WTC11 (cell line): ENCODE data around the gene FCHSD2.

Experiments
- JUN ChIP-seq: sonication (generic); formaldehyde crosslinking; IDR thresholded peaks from 2 replicates; pipeline ENCODE4 v1.8.0; 2023; ENCODE audit warnings: mild to moderate bottlenecking, missing genetic modification reagents
- KAT7 ChIP-seq: sonication (generic); formaldehyde crosslinking; IDR thresholded peaks from 2 replicates; pipeline ENCODE4 v1.8.1; 2023; ENCODE audit warnings: missing genetic modification reagents, mild to moderate bottlenecking, borderline replicate concordance
- MYBL2 ChIP-seq: sonication (generic); formaldehyde crosslinking; IDR thresholded peaks from 2 replicates; pipeline ENCODE4 v1.8.1; 2023; ENCODE audit warnings: mild to moderate bottlenecking, moderate library complexity, missing genetic modification reagents
- TEAD4 ChIP-seq: sonication (generic); formaldehyde crosslinking; IDR thresholded peaks from 2 replicates; pipeline ENCODE4 v1.8.0; 2022; ENCODE audit warnings: mild to moderate bottlenecking, missing genetic modification reagents
- ZNF416 ChIP-seq: fragments of 250-450 bp; sonication (Bioruptor Pico); IDR thresholded peaks from 2 replicates; pipeline ENCODE4 v1.9.0; 2021; ENCODE audit warnings: mild to moderate bottlenecking, inconsistent platforms
- TF ChIP-seq, protein P1 (sequence below): fragments of 200-600 bp; IDR thresholded peaks from 2 replicates; pipeline ENCODE4 v1.8.0; 2022; ENCODE audit warnings: antibody characterized with exemption
- TF ChIP-seq, protein P2 (sequence below): sonication (generic); formaldehyde crosslinking; IDR thresholded peaks from 2 replicates; pipeline ENCODE4 v1.8.0; 2023; ENCODE audit warnings: missing genetic modification reagents
- TF ChIP-seq, protein P3 (sequence below): sonication (generic); formaldehyde crosslinking; IDR thresholded peaks from 2 replicates; pipeline ENCODE4 v1.8.1; 2023; ENCODE audit warnings: mild to moderate bottlenecking, missing genetic modification reagents
- TF ChIP-seq, protein P4 (sequence below): fragments of 250-450 bp; sonication (Bioruptor Pico); IDR thresholded peaks from 2 replicates; pipeline ENCODE4 v1.9.0; 2021; ENCODE audit warnings: mild to moderate bottlenecking
- TF ChIP-seq, protein P5 (sequence below): sonication (generic); formaldehyde crosslinking; IDR thresholded peaks from 2 replicates; pipeline ENCODE4 v1.8.1; 2022; ENCODE audit warnings: mild to moderate bottlenecking, moderate library complexity, missing genetic modification reagents

DNA sequence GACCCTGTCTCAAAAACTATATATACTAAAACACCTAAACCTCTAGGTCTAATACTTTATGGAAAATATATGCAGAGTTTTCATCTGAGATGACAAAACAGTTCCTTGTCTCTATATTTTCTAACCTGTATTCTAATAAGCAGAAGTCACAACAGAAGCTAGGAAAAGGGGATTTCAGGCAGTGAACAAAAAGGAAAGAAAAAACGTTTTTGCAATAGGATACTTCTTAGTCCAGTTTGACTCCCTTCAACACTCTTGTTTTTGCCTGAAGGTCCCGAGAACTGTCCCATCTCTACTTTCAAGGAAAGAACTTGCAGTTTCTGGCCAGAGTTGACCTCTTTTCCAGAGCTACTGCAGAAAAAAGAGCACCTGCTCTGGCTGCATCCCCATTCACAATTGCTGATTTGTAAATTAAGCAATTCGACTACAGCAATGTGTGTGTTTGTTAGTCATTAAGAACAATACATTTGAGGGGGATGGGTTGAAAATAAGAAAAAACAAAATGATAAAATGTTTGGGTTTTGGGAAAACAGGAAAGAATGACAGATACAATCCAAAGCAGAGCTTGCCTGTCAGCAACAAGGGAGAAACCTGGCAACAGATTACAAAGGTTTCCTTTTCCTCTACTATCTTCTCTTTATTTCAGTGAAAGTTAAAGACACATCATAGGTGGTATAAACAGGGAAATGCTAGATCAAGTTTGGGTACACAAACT lies 160.0 kb downstream of the FCHSD2 start:
- TF ChIP-seq, protein P1, sequence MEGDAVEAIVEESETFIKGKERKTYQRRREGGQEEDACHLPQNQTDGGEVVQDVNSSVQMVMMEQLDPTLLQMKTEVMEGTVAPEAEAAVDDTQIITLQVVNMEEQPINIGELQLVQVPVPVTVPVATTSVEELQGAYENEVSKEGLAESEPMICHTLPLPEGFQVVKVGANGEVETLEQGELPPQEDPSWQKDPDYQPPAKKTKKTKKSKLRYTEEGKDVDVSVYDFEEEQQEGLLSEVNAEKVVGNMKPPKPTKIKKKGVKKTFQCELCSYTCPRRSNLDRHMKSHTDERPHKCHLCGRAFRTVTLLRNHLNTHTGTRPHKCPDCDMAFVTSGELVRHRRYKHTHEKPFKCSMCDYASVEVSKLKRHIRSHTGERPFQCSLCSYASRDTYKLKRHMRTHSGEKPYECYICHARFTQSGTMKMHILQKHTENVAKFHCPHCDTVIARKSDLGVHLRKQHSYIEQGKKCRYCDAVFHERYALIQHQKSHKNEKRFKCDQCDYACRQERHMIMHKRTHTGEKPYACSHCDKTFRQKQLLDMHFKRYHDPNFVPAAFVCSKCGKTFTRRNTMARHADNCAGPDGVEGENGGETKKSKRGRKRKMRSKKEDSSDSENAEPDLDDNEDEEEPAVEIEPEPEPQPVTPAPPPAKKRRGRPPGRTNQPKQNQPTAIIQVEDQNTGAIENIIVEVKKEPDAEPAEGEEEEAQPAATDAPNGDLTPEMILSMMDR, result no peak
- TF ChIP-seq, protein P2, sequence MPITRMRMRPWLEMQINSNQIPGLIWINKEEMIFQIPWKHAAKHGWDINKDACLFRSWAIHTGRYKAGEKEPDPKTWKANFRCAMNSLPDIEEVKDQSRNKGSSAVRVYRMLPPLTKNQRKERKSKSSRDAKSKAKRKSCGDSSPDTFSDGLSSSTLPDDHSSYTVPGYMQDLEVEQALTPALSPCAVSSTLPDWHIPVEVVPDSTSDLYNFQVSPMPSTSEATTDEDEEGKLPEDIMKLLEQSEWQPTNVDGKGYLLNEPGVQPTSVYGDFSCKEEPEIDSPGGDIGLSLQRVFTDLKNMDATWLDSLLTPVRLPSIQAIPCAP (CRISPR knock-in tag), result no peak
- no peak for TF ChIP-seq TEAD4
- TF ChIP-seq, protein P3, sequence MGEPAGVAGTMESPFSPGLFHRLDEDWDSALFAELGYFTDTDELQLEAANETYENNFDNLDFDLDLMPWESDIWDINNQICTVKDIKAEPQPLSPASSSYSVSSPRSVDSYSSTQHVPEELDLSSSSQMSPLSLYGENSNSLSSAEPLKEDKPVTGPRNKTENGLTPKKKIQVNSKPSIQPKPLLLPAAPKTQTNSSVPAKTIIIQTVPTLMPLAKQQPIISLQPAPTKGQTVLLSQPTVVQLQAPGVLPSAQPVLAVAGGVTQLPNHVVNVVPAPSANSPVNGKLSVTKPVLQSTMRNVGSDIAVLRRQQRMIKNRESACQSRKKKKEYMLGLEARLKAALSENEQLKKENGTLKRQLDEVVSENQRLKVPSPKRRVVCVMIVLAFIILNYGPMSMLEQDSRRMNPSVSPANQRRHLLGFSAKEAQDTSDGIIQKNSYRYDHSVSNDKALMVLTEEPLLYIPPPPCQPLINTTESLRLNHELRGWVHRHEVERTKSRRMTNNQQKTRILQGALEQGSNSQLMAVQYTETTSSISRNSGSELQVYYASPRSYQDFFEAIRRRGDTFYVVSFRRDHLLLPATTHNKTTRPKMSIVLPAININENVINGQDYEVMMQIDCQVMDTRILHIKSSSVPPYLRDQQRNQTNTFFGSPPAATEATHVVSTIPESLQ, result no peak
- TF ChIP-seq KAT7 (CRISPR knock-in tag), result no peak
- no peak for TF ChIP-seq MYBL2
- TF ChIP-seq, protein P4, sequence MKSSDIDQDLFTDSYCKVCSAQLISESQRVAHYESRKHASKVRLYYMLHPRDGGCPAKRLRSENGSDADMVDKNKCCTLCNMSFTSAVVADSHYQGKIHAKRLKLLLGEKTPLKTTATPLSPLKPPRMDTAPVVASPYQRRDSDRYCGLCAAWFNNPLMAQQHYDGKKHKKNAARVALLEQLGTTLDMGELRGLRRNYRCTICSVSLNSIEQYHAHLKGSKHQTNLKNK, result no peak
- no peak for TF ChIP-seq JUN (CRISPR knock-in tag)
- no peak for TF ChIP-seq ZNF416 (CRISPR knock-in tag)
- TF ChIP-seq, protein P5, sequence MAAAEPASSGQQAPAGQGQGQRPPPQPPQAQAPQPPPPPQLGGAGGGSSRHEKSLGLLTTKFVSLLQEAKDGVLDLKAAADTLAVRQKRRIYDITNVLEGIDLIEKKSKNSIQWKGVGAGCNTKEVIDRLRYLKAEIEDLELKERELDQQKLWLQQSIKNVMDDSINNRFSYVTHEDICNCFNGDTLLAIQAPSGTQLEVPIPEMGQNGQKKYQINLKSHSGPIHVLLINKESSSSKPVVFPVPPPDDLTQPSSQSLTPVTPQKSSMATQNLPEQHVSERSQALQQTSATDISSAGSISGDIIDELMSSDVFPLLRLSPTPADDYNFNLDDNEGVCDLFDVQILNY, result no peak
